RWPE1 (cell line): ENCODE data around the gene ZMYND8.

Source experiments
- CTCF ChIA-PET: fragments of 350-600 bp; sonication (Branson Sonifier 250); formaldehyde crosslinking; extraction: SDS; loops from one replicate; lab custom pipeline; 2021; lab: Yijun Ruan, JAX
- POLR2A ChIA-PET: fragments of 400-600 bp; formaldehyde crosslinking; extraction: SDS; loops from one replicate; lab custom pipeline; 2020; ENCODE audit warnings: antibody characterized with exemption; ENCODE audit not compliant: low non-redundant PET; lab: Yijun Ruan, JAX
- DNase-seq: peaks from one replicate; pipeline ENCODE4 v3.0.0; 2012; ENCODE audit warnings: low spot score
- H3K27ac ChIP-seq: fragments of 450-650 bp; 2 replicates; pipeline ENCODE4 v1.5.1; 2017
- CTCF ChIP-seq: fragments of 450-650 bp; conservative IDR thresholded peaks from 2 replicates; pipeline ENCODE4 v1.5.1; 2017; ENCODE audit warnings: low read depth, mild to moderate bottlenecking

The ZMYND8 gene

DNA sequence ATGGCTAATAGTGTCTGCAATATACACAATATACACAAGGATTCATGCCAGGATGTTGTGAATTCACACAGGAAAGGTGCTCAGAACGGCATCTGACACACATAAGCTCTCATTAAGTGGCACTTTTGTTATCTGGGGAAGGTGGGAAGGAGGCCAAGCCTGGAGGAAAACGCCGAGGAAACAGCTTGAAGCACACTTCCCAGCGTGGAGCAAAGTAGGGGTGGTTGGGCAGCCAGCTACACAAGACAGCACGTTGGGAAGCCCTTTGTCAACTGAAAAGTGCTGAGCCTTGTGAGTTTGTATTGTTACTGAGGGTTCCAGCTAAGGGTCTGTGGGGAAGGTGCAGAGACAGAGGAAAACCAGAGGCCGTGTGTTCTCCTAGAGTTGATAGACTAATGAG, 181.0 kb downstream of the ZMYND8 start:
- no peak for DNase-seq
- POLR2A ChIA-PET: interaction anchor here (0.6 kb wide), 1 partner anchor 1744 kb away, joined by 4 read pairs; no protein-coding TSS in a partner anchor
- CTCF ChIA-PET: interaction anchor here (0.6 to 1.0 kb wide), 3 partner anchors 13 to 209 kb away, joined by 3 to 4 read pairs (median 4); no protein-coding TSS in a partner anchor

DNA sequence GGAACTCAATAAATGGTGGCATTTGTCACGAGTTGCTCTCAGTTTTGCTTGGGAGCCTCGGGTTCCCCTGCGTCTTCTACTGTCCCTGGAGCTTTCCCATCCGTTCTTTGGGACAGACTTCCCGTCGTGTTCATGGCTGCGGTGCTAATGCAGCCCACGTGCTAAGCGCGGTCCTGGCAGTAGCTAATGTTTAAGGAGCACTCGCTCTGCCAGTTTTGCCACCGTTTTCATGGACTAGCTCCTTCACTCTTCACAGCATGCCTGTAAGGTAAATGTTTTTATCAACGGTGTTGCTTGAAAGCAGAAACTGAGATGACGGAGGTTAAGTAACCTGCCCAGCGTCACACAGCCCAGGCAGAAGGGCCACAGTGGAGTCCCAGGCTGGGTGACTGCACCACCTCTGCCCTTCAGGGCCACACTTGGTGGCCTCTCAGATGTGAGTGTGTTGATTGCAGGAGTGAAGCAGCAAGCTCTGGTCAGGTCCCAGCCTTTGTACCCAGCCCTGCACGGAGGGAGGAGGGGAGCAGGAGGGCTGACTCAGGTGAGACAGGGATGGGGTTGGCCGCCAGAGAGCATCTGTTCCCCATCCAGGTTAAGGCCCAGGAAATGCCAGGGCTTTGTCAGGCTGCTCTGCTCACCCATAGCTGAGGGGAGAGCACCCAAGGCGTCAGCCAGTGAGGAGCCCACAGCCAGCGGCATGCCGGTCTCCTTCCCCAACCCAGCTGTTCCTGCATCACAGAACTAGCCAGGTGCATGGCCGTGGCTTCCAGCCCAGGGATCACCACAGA, 181.8 kb downstream of the ZMYND8 start:
- no peak for TF ChIP-seq CTCF
- ChIA-PET CTCF (interaction anchor here (0.6 kb wide), 2 partner anchors 31 to 160 kb away, joined by 3 read pairs; no protein-coding TSS in a partner anchor), POLR2A (no interaction called here)
- DNase-seq: no peak
- H3K27ac ChIP-seq: no peak overlapping the region

More for the DNA sequence above, 181.0 kb downstream of the ZMYND8 start:
- no peak overlapping the region for H3K27ac ChIP-seq
- TF ChIP-seq CTCF: no peak

DNA sequence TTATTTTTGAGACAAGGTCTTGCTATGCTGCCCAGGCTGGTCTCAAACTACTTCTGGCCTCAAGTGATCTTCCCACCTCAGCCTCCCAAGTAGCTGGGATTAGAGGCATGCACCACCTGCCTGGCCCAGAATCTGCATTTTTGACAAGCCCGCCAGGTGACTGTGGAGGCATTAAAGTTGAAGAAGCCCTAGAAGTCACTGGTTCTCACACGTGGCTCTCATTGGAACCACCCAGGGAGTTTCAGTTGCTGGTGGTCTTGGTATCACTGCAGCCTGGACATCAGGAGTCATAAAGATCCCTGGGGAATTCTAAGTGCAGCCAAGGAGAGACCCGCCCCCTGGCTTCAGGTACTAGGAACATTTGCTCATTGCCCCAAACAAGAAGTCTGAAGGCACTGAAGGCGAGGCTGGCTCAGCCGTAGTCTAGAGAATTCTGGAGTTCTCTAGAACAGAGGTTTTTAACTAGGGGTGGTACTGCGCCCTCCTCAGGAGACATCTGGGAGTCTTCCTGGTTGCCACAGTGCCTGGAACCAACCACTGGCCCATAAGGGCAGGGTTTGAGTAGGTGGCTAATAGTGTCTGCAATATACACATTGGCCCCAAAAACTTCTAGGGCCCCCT, 182.8 kb downstream of the ZMYND8 start:
- no peak overlapping the region for H3K27ac ChIP-seq
- ChIA-PET CTCF (interaction anchor here (0.6 kb wide), 1 partner anchor 175 kb away, joined by 3 read pairs; no protein-coding TSS in a partner anchor), POLR2A (interaction anchor here (0.6 kb wide), 1 partner anchor 853 kb away, joined by 3 read pairs; no protein-coding TSS in a partner anchor)
- no peak for DNase-seq
- TF ChIP-seq CTCF: no peak

GRCh38 chr20:47172579-47172978, 183.9 kb downstream of the ZMYND8 start:
- no peak for DNase-seq
- H3K27ac ChIP-seq: no peak overlapping the region
- POLR2A ChIA-PET: no interaction called here
- CTCF ChIA-PET: interaction anchor here (0.6 to 0.7 kb wide), 3 partner anchors 212 to 1735 kb away, joined by 3 read pairs; no protein-coding TSS in a partner anchor
- TF ChIP-seq CTCF: no peak

DNA sequence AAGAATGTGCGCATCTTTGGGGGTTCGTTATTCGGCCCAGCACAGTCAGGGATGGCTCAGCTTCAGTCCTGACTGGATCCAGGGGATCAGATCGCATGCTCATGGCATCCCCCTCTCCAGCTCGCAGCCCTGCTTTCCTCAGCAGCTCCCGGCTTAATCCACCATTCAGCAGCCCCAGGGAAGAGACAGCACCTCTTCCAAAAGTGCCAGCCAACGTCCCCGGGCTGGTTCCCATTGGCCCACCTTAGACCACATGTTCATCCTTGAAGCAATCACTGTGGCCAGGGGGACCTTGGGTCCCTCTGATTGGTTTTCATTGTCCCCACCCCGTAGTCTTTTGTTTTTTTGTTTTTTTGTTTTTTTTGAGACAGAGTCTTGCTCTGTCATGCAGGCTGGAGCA, 188.7 kb downstream of the ZMYND8 start:
- no peak for TF ChIP-seq CTCF
- DNase-seq: no peak
- H3K27ac ChIP-seq: no peak overlapping the region
- ChIA-PET CTCF (no interaction called here), POLR2A (interaction anchor here (0.7 kb wide), 1 partner anchor 9 kb away, joined by 5 read pairs; no protein-coding TSS in a partner anchor)

DNA sequence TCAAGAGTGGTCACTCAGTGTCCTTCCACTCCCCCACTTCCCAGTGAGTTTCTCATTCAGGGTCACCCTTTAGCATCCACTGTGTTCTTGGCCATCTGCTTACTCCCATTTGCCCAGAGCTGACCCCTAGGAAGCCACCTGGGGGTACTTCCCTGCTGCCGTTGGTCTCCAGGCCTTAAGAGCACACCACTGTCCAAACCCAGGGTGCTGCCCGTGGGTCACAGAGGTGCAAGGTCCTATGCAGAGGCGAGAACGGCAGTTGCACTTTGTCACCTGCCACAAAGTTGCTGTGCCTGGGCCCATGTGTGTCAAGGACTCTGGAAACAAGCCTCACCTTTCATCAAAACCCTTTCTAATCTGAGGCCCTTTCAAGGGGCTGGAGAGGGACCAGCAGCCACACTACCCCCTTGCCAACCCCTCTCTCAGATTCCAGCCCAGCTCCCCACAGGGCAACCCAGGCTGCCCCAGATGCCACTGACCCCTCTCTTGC, 191.1 kb downstream of the ZMYND8 start:
- DNase-seq: no peak
- no peak for TF ChIP-seq CTCF
- POLR2A ChIA-PET: interaction anchor here (0.6 kb wide), 1 partner anchor 217 kb away, joined by 6 read pairs; no protein-coding TSS in a partner anchor
- CTCF ChIA-PET: interaction anchor here (1.6 kb wide), 1 partner anchor 31 kb away, joined by 3 read pairs; no protein-coding TSS in a partner anchor
- H3K27ac ChIP-seq: no peak overlapping the region
